ENCODE data around the gene SECISBP2.

SECISBP2 gene

DNA sequence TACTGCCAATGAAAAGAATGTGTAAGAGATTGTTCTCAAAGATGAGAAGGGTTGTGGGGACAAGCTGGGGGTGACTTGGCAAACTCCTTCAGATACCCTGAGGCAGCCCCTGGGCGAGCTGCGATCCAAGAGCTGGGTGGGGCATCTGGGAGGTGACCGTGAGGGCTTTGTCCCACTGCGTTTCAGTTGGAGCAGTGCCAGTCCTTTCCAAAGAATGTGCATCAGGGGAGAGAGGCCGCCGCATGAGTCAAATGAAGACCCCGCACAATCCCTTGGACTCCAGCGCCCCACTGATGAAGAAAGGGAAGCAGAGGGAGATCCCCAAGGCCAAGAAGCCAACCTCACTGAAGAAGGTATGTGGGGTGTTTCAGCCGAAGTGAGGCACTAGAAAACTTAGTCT lies 28.4 kb downstream of the SECISBP2 start:
- no peak overlapping the region for H3K9ac ChIP-seq (ENCODE audit: low read length in 2 of 2)
- H3K9me3 ChIP-seq (ENCODE audit: control insufficient read depth in 2 of 2, low read length in 2 of 2) = no peaks in the 10 kb centered on the region
- H3K4me1 ChIP-seq (ENCODE audit: control insufficient read depth, insufficient read depth, low read length) = no peaks in the 10 kb centered on the region
- H3K27me3 ChIP-seq (ENCODE audit: control insufficient read depth in 1 of 2, insufficient read depth in 2 of 2, low read length in 2 of 2) = no peaks in the 10 kb centered on the region
- H3K27ac ChIP-seq (ENCODE audit: low read length) = no peak overlapping the region
- peaks cover 65 to 68% of the 10 kb centered on the region in 2 donors for H3K36me3 ChIP-seq (ENCODE audit: control insufficient read depth in 2 of 2, insufficient read depth in 2 of 2, low read length in 2 of 2)
- H3K4me3 ChIP-seq (ENCODE audit: low read length in 2 of 2) = no peak overlapping the region

GRCh38 chr9:89347651-89348050 lies 29.4 kb downstream of the SECISBP2 start:
- Histone ChIP-seq H3K4me1 (ENCODE audit: control insufficient read depth, insufficient read depth, low read length) (no peaks in the 10 kb centered on the region), H3K27me3 (ENCODE audit: control insufficient read depth in 1 of 2, insufficient read depth in 2 of 2, low read length in 2 of 2) (no peaks in the 10 kb centered on the region), H3K36me3 (ENCODE audit: control insufficient read depth in 2 of 2, insufficient read depth in 2 of 2, low read length in 2 of 2) (peaks cover 70 to 72% of the 10 kb centered on the region in 2 donors), H3K9me3 (ENCODE audit: control insufficient read depth in 2 of 2, low read length in 2 of 2) (no peaks in the 10 kb centered on the region), H3K27ac (ENCODE audit: low read length) (no peak overlapping the region), H3K9ac (ENCODE audit: low read length in 2 of 2) (no peak overlapping the region), H3K4me3 (ENCODE audit: low read length in 2 of 2) (no peak overlapping the region)

DNA sequence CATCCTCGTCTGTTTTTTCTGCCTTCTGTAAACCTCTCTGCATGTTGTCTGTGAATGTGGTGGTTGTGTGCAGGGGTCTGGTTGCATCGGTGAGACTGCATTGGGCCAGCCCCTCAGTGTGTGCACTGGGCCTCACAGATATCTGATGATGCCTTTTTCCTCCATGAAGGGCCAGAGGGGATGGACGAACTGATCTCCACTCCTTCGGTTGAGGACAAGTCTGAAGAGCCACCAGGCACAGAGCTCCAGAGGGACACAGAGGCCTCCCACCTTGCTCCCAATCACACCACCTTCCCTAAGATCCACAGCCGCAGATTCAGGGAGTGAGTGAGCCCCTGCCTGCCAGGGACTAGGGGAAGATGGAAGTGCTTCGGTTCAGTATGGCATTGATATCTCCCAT lies 31.3 kb downstream of the SECISBP2 start:
- H3K4me3 ChIP-seq (ENCODE audit: low read length in 2 of 2) = no peak overlapping the region
- peaks cover 74 to 84% of the 10 kb centered on the region in 2 donors for H3K36me3 ChIP-seq (ENCODE audit: control insufficient read depth in 2 of 2, insufficient read depth in 2 of 2, low read length in 2 of 2)
- no peaks in the 10 kb centered on the region for H3K9me3 ChIP-seq (ENCODE audit: control insufficient read depth in 2 of 2, low read length in 2 of 2)
- H3K27me3 ChIP-seq (ENCODE audit: control insufficient read depth in 1 of 2, insufficient read depth in 2 of 2, low read length in 2 of 2) = no peaks in the 10 kb centered on the region
- no peaks in the 10 kb centered on the region for H3K4me1 ChIP-seq (ENCODE audit: control insufficient read depth, insufficient read depth, low read length)
- H3K9ac ChIP-seq (ENCODE audit: low read length in 2 of 2) = no peak overlapping the region
- H3K27ac ChIP-seq (ENCODE audit: low read length) = no peak overlapping the region

DNA sequence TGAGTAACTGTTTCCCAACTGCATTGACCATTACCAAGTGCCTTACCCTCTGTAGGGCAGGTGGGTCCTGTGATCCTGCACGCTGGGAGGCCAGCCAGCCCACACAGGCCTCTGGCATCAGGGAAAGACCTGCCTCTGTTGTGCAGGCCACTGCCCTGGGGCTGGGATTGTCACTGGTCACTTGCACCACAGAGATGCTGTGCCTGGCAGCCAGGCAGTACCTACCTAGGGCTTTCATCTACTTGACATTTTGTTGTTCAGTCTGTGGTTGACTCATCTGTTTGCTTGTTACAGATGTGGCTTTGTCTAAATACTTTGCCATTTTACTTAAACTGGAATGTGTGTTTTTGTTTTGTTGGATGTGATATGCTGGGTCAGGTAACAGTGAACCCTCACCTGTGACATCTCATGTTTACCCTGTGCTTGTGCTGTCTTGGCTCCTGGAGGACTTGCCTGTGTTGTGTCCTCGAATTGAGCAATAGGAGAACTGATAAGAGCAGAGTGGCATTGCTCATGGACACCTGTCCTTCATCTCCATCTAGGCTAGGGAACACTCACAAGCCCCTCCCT lies 32.8 kb downstream of the SECISBP2 start:
- peaks cover 75 to 79% of the 10 kb centered on the region in 2 donors for H3K36me3 ChIP-seq (ENCODE audit: control insufficient read depth in 2 of 2, insufficient read depth in 2 of 2, low read length in 2 of 2)

DNA sequence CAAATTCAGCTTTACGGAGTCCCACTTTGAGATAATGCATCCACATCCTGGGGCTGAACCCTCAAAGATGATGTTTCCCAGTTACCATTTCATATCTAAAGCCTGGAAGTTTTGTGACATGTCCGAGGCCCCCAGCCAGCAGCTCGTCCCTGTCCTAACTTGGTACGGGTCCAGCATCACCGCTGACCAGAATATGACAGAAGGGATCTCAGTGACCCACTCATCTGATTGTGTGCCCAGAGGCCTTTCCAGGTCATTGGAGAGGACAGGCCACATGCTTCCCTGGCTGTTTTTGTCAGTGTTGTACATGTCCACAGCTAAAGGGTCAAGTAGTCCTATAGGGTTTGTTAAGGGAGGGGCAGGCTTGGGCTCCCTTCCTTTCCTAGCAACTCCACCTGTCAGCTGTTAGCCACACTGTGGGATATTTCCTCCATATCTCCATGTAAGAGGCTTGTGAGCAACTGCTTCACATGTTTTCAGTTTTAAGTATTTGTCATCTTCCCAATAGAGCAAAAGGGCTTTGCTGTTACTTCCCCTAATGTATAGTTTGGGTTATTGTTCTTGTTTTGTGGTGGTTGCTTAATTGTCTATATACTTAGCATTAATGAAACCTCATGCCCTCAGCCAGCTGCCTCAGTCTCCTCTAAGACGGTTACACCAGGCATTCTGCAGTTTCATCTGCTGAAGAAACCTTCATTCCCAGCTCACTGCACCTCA lies 33.4 kb downstream of the SECISBP2 start:
- H3K9ac ChIP-seq (ENCODE audit: low read length in 2 of 2) = no peak overlapping the region
- H3K36me3 ChIP-seq (ENCODE audit: control insufficient read depth in 2 of 2, insufficient read depth in 2 of 2, low read length in 2 of 2) = peaks cover 72 to 79% of the 10 kb centered on the region in 2 donors
- no peak overlapping the region for H3K4me3 ChIP-seq (ENCODE audit: low read length in 2 of 2)
- H3K4me1 ChIP-seq (ENCODE audit: control insufficient read depth, insufficient read depth, low read length) = no peaks in the 10 kb centered on the region
- H3K9me3 ChIP-seq (ENCODE audit: control insufficient read depth in 2 of 2, low read length in 2 of 2) = no peaks in the 10 kb centered on the region
- H3K27ac ChIP-seq (ENCODE audit: low read length) = no peak overlapping the region
- H3K27me3 ChIP-seq (ENCODE audit: control insufficient read depth in 1 of 2, insufficient read depth in 2 of 2, low read length in 2 of 2) = no peaks in the 10 kb centered on the region

More for the DNA sequence above, 32.8 kb downstream of the SECISBP2 start:
- Histone ChIP-seq H3K4me1 (ENCODE audit: control insufficient read depth, insufficient read depth, low read length) (no peaks in the 10 kb centered on the region), H3K9ac (ENCODE audit: low read length in 2 of 2) (no peak overlapping the region), H3K9me3 (ENCODE audit: control insufficient read depth in 2 of 2, low read length in 2 of 2) (no peaks in the 10 kb centered on the region), H3K4me3 (ENCODE audit: low read length in 2 of 2) (no peak overlapping the region), H3K27me3 (ENCODE audit: control insufficient read depth in 1 of 2, insufficient read depth in 2 of 2, low read length in 2 of 2) (no peaks in the 10 kb centered on the region), H3K27ac (ENCODE audit: low read length) (no peak overlapping the region)

GRCh38 chr9:89352451-89352850 lies 34.2 kb downstream of the SECISBP2 start:
- Histone ChIP-seq H3K4me1 (ENCODE audit: control insufficient read depth, insufficient read depth, low read length) (no peaks in the 10 kb centered on the region), H3K9me3 (ENCODE audit: control insufficient read depth in 2 of 2, low read length in 2 of 2) (no peaks in the 10 kb centered on the region), H3K9ac (ENCODE audit: low read length in 2 of 2) (no peak overlapping the region), H3K36me3 (ENCODE audit: control insufficient read depth in 2 of 2, insufficient read depth in 2 of 2, low read length in 2 of 2) (peaks cover 70 to 83% of the 10 kb centered on the region in 2 donors), H3K27me3 (ENCODE audit: control insufficient read depth in 1 of 2, insufficient read depth in 2 of 2, low read length in 2 of 2) (no peaks in the 10 kb centered on the region), H3K27ac (ENCODE audit: low read length) (no peak overlapping the region), H3K4me3 (ENCODE audit: low read length in 2 of 2) (no peak overlapping the region)

GRCh38 chr9:89352874-89353649 lies 34.8 kb downstream of the SECISBP2 start:
- no peaks in the 10 kb centered on the region for H3K4me1 ChIP-seq (ENCODE audit: control insufficient read depth, insufficient read depth, low read length)
- no peaks in the 10 kb centered on the region for H3K9me3 ChIP-seq (ENCODE audit: control insufficient read depth in 2 of 2, low read length in 2 of 2)
- peaks cover 73 to 84% of the 10 kb centered on the region in 2 donors for H3K36me3 ChIP-seq (ENCODE audit: control insufficient read depth in 2 of 2, insufficient read depth in 2 of 2, low read length in 2 of 2)
- no peak overlapping the region for H3K27ac ChIP-seq (ENCODE audit: low read length)
- H3K27me3 ChIP-seq (ENCODE audit: control insufficient read depth in 1 of 2, insufficient read depth in 2 of 2, low read length in 2 of 2) = no peaks in the 10 kb centered on the region
- H3K4me3 ChIP-seq (ENCODE audit: low read length in 2 of 2) = no peak overlapping the region
- no peak overlapping the region for H3K9ac ChIP-seq (ENCODE audit: low read length in 2 of 2)

- Histone ChIP-seq H3K9ac (ENCODE audit: low read length in 2 of 2) (no peak overlapping the region), H3K27me3 (ENCODE audit: control insufficient read depth in 1 of 2, insufficient read depth in 2 of 2, low read length in 2 of 2) (no peaks in the 10 kb centered on the region), H3K36me3 (ENCODE audit: control insufficient read depth in 2 of 2, insufficient read depth in 2 of 2, low read length in 2 of 2) (peaks cover 73 to 84% of the 10 kb centered on the region in 2 donors), H3K4me1 (ENCODE audit: control insufficient read depth, insufficient read depth, low read length) (peaks cover under 1% of the 10 kb centered on the region), H3K27ac (ENCODE audit: low read length) (no peak overlapping the region), H3K4me3 (ENCODE audit: low read length in 2 of 2) (no peak overlapping the region), H3K9me3 (ENCODE audit: control insufficient read depth in 2 of 2, low read length in 2 of 2) (no peaks in the 10 kb centered on the region)
Observed at GRCh38 chr9:89353989-89354388, 35.7 kb downstream of the SECISBP2 start.

DNA sequence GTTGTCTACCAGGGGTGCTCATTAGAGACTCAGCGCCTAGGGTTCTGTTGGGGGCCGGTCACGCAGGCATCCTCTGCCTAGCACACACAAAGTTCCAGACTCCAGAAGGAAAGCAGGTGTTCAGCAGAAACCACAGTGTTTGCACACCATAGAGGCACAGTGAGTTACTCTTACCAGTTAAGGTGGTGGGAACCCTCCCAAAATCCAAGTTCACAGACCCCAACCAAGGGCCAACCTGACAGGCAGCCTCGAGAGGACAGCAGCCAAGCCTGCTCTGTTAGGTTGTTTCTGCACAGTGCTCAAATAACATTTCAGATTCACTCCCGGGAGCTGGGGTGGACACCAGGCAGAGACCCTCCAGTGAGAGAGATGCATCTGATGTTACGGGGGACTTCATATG lies 36.2 kb downstream of the SECISBP2 start:
- peaks cover 71 to 84% of the 10 kb centered on the region in 2 donors for H3K36me3 ChIP-seq (ENCODE audit: control insufficient read depth in 2 of 2, insufficient read depth in 2 of 2, low read length in 2 of 2)
- no peak overlapping the region for H3K27ac ChIP-seq (ENCODE audit: low read length)
- H3K4me3 ChIP-seq (ENCODE audit: low read length in 2 of 2) = no peak overlapping the region
- H3K27me3 ChIP-seq (ENCODE audit: control insufficient read depth in 1 of 2, insufficient read depth in 2 of 2, low read length in 2 of 2) = no peaks in the 10 kb centered on the region
- H3K9me3 ChIP-seq (ENCODE audit: control insufficient read depth in 2 of 2, low read length in 2 of 2) = no peaks in the 10 kb centered on the region
- peaks cover 2% of the 10 kb centered on the region for H3K4me1 ChIP-seq (ENCODE audit: control insufficient read depth, insufficient read depth, low read length)
- H3K9ac ChIP-seq (ENCODE audit: low read length in 2 of 2) = no peak overlapping the region

GRCh38 chr9:89356782-89357181 lies 38.5 kb downstream of the SECISBP2 start:
- Histone ChIP-seq H3K9ac (ENCODE audit: low read length in 2 of 2) (no peak overlapping the region), H3K4me1 (ENCODE audit: control insufficient read depth, insufficient read depth, low read length) (peaks cover 2% of the 10 kb centered on the region), H3K36me3 (ENCODE audit: control insufficient read depth in 2 of 2, insufficient read depth in 2 of 2, low read length in 2 of 2) (peaks cover 68 to 80% of the 10 kb centered on the region in 2 donors), H3K9me3 (ENCODE audit: control insufficient read depth in 2 of 2, low read length in 2 of 2) (no peaks in the 10 kb centered on the region), H3K4me3 (ENCODE audit: low read length in 2 of 2) (no peak overlapping the region), H3K27ac (ENCODE audit: low read length) (no peak overlapping the region), H3K27me3 (ENCODE audit: control insufficient read depth in 1 of 2, insufficient read depth in 2 of 2, low read length in 2 of 2) (no peaks in the 10 kb centered on the region)
